GM12864 (cell line): Measurements from ENCODE around the gene NAT16.
"Not testable (repeated sequence)": the region's sequence is repeated elsewhere in the genome, so short reads cannot be mapped to it uniquely, and the experiment has no call there.

ENCODE experiments used
- DNase-seq: peaks from one replicate; pipeline ENCODE4 v3.0.0-alpha.2; 2011; ENCODE audit warnings: low read depth
- H3K4me3 ChIP-seq: 2 replicates; pipeline ENCODE4 v1.5.1; 2011; ENCODE audit warnings: mild to moderate bottlenecking, low read depth, low read length, control low read depth
- CTCF ChIP-seq: IDR thresholded peaks from 2 replicates; pipeline ENCODE4 v1.5.1; 2011; ENCODE audit warnings: low read depth, mild to moderate bottlenecking, moderate library complexity, low read length, control low read depth, inconsistent platforms; ENCODE audit errors: missing control alignments

Gene NAT16

GRCh38 chr7:101122933-101123702 lies 57.0 kb downstream of the NAT16 start:
- TF ChIP-seq CTCF = no peak
- DNase-seq = no peak
- no peak overlapping the region; the same call in 1 of the 2 replicates for H3K4me3 ChIP-seq

- H3K4me3 ChIP-seq = peak overlapping the region; percentile 49
- no peak for DNase-seq
- TF ChIP-seq CTCF = no peak
These were observed 57.8 kb downstream of the NAT16 start for GRCh38 chr7:101121991-101122932.

GRCh38 chr7:101121631-101121990 lies 58.5 kb downstream of the NAT16 start:
- H3K4me3 ChIP-seq = peak overlapping the region; percentile 49; the same call in 1 of the 2 replicates
- not testable (repeated sequence) for DNase-seq
